ENCODE data around the gene CDC42EP1. TPM values are rescaled to one million over a fixed set of nuclear protein-coding genes. Genes with fewer than 3 reads are reported as not detected.

CDC42EP1 gene
- total RNA-seq, 1 experiment from 2014 or later = 12.7 TPM

DNA sequence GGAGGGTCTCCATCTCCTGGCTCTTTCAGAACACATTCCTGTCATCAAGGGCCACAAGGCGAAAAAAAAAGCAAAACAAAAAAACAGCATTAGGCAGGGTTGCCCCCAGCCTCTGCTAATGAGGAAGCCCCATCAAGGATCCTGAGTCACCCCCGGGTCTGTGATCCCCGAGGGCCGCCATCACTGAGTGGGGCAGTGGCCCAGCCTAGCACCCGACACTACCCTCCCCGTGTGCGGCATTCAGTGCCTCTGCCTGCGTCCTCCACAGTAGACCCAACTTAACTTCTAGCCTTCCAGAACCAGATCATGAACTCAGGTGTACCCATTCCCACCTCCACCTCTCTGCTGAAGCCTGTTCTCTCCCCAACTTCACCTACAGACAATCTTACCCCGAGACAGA is 6.6 kb upstream of the CDC42EP1 start (continued):
- TF ChIP-seq, protein P1, sequence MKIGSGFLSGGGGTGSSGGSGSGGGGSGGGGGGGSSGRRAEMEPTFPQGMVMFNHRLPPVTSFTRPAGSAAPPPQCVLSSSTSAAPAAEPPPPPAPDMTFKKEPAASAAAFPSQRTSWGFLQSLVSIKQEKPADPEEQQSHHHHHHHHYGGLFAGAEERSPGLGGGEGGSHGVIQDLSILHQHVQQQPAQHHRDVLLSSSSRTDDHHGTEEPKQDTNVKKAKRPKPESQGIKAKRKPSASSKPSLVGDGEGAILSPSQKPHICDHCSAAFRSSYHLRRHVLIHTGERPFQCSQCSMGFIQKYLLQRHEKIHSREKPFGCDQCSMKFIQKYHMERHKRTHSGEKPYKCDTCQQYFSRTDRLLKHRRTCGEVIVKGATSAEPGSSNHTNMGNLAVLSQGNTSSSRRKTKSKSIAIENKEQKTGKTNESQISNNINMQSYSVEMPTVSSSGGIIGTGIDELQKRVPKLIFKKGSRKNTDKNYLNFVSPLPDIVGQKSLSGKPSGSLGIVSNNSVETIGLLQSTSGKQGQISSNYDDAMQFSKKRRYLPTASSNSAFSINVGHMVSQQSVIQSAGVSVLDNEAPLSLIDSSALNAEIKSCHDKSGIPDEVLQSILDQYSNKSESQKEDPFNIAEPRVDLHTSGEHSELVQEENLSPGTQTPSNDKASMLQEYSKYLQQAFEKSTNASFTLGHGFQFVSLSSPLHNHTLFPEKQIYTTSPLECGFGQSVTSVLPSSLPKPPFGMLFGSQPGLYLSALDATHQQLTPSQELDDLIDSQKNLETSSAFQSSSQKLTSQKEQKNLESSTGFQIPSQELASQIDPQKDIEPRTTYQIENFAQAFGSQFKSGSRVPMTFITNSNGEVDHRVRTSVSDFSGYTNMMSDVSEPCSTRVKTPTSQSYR (CRISPR knock-in tag; IDR thresholded peaks at IDR 0.05) = no peak
- TF ChIP-seq NR2C2 (CRISPR knock-in tag; IDR thresholded peaks at IDR 0.05) (no peak), ZNF416 (CRISPR knock-in tag; IDR thresholded peaks at IDR 0.05) (no peak)

DNA sequence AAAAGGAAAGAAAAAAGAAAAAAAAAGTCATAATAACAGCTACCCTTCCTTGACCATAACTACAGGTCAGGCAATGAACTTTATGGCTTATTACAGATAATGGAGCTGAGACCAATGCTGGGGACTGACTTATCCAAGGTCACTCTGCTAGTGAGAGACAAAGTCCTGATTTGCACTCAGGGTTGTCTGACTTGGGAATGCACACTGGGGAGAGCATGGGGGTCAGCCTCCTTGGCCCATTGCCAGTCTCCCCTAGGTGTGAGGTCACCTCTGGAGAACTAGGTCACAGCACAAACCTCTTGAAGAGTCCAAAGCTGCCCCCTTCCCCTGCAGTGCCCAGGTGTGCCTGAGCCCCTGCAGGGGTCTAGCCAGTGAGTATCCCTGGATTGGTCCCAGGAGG is 5.3 kb upstream of the CDC42EP1 start:
- DNase-seq (ENCODE audit: low spot score) = no peak
- Mint-ChIP-seq H3K36me3 (no peaks in the 10 kb centered on the region), H3K4me3 (no peak overlapping the region), H3K4me1 (peaks cover 52% of the 10 kb centered on the region), H3K9me3 (no peaks in the 10 kb centered on the region), H3K27ac (no peak overlapping the region), H3K27me3 (ENCODE audit: low read depth) (peaks cover 53% of the 10 kb centered on the region)
- no peak for ATAC-seq
- TF ChIP-seq OVOL2 (CRISPR knock-in tag; IDR thresholded peaks at IDR 0.05; ENCODE audit: borderline replicate concordance) (no peak), SOX15 (CRISPR knock-in tag; IDR thresholded peaks at IDR 0.05) (no peak), TCF7 (CRISPR knock-in tag; IDR thresholded peaks at IDR 0.05; ENCODE audit: low read depth) (no peak), KAT7 (CRISPR knock-in tag; IDR thresholded peaks at IDR 0.05; ENCODE audit: borderline replicate concordance) (no peak)
- TF ChIP-seq, protein P2, sequence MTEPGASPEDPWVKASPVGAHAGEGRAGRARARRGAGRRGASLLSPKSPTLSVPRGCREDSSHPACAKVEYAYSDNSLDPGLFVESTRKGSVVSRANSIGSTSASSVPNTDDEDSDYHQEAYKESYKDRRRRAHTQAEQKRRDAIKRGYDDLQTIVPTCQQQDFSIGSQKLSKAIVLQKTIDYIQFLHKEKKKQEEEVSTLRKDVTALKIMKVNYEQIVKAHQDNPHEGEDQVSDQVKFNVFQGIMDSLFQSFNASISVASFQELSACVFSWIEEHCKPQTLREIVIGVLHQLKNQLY (CRISPR knock-in tag; IDR thresholded peaks at IDR 0.05) = no peak
- TF ChIP-seq, protein P1 (CRISPR knock-in tag; IDR thresholded peaks at IDR 0.05) = no peak
- ChIA-PET POLR2A (interaction anchor here (0.6 kb wide), 1 partner anchor 12 kb away, joined by 6 read pairs; no protein-coding TSS in a partner anchor), CTCF (interaction anchor here (0.6 to 20.7 kb wide), 6 partner anchors 9 to 354 kb away, joined by 3 to 728 read pairs (median 4); no protein-coding TSS in a partner anchor)

DNA sequence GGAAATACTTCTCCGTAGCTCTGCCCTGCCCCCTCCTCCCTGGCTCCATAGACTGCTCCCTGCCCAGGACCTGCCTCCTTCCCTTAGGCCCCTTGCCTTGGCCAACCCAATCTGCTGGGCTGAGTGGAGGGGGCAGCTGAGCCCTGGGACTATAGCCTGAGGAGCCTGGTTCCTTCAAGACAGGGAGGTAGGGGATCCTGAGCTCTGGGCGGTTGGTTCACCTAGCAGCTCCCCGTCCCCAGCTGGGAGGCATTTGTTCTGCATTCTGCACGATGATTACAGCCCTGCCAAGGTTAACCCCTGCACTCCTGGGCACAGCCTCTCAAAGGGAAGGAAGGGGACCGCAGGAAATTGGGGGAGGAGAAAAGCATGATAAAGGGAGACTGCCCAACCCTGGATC is 3.6 kb upstream of the CDC42EP1 start:
- ATAC-seq = peak; percentile 23
- Mint-ChIP-seq H3K36me3 (no peaks in the 10 kb centered on the region), H3K27me3 (ENCODE audit: low read depth) (peaks cover 54% of the 10 kb centered on the region), H3K4me1 (peaks cover 47% of the 10 kb centered on the region), H3K4me3 (no peak overlapping the region), H3K9me3 (no peaks in the 10 kb centered on the region), H3K27ac (no peak overlapping the region)
- no peak for DNase-seq (ENCODE audit: low spot score)
- POLR2A ChIA-PET = interaction anchor here (3.1 kb wide), 1 partner anchor 11 kb away, joined by 14 read pairs; no protein-coding TSS in a partner anchor
- CTCF ChIA-PET = interaction anchor here (0.7 to 20.7 kb wide), 6 partner anchors 10 to 706 kb away, joined by 3 to 728 read pairs (median 8); no protein-coding TSS in a partner anchor
- TF ChIP-seq, protein P3, sequence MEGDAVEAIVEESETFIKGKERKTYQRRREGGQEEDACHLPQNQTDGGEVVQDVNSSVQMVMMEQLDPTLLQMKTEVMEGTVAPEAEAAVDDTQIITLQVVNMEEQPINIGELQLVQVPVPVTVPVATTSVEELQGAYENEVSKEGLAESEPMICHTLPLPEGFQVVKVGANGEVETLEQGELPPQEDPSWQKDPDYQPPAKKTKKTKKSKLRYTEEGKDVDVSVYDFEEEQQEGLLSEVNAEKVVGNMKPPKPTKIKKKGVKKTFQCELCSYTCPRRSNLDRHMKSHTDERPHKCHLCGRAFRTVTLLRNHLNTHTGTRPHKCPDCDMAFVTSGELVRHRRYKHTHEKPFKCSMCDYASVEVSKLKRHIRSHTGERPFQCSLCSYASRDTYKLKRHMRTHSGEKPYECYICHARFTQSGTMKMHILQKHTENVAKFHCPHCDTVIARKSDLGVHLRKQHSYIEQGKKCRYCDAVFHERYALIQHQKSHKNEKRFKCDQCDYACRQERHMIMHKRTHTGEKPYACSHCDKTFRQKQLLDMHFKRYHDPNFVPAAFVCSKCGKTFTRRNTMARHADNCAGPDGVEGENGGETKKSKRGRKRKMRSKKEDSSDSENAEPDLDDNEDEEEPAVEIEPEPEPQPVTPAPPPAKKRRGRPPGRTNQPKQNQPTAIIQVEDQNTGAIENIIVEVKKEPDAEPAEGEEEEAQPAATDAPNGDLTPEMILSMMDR (IDR thresholded peaks at IDR 0.05) = no peak
- TF ChIP-seq ZNF219 (CRISPR knock-in tag; IDR thresholded peaks at IDR 0.05; ENCODE audit: borderline replicate concordance) = no peak
- TF ChIP-seq, protein P4, sequence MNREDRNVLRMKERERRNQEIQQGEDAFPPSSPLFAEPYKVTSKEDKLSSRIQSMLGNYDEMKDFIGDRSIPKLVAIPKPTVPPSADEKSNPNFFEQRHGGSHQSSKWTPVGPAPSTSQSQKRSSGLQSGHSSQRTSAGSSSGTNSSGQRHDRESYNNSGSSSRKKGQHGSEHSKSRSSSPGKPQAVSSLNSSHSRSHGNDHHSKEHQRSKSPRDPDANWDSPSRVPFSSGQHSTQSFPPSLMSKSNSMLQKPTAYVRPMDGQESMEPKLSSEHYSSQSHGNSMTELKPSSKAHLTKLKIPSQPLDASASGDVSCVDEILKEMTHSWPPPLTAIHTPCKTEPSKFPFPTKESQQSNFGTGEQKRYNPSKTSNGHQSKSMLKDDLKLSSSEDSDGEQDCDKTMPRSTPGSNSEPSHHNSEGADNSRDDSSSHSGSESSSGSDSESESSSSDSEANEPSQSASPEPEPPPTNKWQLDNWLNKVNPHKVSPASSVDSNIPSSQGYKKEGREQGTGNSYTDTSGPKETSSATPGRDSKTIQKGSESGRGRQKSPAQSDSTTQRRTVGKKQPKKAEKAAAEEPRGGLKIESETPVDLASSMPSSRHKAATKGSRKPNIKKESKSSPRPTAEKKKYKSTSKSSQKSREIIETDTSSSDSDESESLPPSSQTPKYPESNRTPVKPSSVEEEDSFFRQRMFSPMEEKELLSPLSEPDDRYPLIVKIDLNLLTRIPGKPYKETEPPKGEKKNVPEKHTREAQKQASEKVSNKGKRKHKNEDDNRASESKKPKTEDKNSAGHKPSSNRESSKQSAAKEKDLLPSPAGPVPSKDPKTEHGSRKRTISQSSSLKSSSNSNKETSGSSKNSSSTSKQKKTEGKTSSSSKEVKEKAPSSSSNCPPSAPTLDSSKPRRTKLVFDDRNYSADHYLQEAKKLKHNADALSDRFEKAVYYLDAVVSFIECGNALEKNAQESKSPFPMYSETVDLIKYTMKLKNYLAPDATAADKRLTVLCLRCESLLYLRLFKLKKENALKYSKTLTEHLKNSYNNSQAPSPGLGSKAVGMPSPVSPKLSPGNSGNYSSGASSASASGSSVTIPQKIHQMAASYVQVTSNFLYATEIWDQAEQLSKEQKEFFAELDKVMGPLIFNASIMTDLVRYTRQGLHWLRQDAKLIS (CRISPR knock-in tag; IDR thresholded peaks at IDR 0.05; ENCODE audit: borderline replicate concordance) = no peak
- TF ChIP-seq, protein P5, sequence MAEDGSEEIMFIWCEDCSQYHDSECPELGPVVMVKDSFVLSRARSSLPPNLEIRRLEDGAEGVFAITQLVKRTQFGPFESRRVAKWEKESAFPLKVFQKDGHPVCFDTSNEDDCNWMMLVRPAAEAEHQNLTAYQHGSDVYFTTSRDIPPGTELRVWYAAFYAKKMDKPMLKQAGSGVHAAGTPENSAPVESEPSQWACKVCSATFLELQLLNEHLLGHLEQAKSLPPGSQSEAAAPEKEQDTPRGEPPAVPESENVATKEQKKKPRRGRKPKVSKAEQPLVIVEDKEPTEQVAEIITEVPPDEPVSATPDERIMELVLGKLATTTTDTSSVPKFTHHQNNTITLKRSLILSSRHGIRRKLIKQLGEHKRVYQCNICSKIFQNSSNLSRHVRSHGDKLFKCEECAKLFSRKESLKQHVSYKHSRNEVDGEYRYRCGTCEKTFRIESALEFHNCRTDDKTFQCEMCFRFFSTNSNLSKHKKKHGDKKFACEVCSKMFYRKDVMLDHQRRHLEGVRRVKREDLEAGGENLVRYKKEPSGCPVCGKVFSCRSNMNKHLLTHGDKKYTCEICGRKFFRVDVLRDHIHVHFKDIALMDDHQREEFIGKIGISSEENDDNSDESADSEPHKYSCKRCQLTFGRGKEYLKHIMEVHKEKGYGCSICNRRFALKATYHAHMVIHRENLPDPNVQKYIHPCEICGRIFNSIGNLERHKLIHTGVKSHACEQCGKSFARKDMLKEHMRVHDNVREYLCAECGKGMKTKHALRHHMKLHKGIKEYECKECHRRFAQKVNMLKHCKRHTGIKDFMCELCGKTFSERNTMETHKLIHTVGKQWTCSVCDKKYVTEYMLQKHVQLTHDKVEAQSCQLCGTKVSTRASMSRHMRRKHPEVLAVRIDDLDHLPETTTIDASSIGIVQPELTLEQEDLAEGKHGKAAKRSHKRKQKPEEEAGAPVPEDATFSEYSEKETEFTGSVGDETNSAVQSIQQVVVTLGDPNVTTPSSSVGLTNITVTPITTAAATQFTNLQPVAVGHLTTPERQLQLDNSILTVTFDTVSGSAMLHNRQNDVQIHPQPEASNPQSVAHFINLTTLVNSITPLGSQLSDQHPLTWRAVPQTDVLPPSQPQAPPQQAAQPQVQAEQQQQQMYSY (CRISPR knock-in tag; IDR thresholded peaks at IDR 0.05) = no peak
- no peak for TF ChIP-seq OVOL2 (CRISPR knock-in tag; IDR thresholded peaks at IDR 0.05; ENCODE audit: borderline replicate concordance)
- no peak for TF ChIP-seq ZNF416 (CRISPR knock-in tag; IDR thresholded peaks at IDR 0.05)
- no peak for TF ChIP-seq ZNF138 (CRISPR knock-in tag; conservative IDR thresholded peaks at IDR 0.05)
- no peak for TF ChIP-seq FOXP1 (CRISPR knock-in tag; IDR thresholded peaks at IDR 0.05; ENCODE audit: borderline replicate concordance)
- TF ChIP-seq GABPB1 (CRISPR knock-in tag; IDR thresholded peaks at IDR 0.05) = no peak
- TF ChIP-seq RELA (CRISPR knock-in tag; IDR thresholded peaks at IDR 0.05; ENCODE audit: borderline replicate concordance) = no peak

Measured in WTC11 (cell line).